ENCODE results near the gene ANKRD60.

DNA sequence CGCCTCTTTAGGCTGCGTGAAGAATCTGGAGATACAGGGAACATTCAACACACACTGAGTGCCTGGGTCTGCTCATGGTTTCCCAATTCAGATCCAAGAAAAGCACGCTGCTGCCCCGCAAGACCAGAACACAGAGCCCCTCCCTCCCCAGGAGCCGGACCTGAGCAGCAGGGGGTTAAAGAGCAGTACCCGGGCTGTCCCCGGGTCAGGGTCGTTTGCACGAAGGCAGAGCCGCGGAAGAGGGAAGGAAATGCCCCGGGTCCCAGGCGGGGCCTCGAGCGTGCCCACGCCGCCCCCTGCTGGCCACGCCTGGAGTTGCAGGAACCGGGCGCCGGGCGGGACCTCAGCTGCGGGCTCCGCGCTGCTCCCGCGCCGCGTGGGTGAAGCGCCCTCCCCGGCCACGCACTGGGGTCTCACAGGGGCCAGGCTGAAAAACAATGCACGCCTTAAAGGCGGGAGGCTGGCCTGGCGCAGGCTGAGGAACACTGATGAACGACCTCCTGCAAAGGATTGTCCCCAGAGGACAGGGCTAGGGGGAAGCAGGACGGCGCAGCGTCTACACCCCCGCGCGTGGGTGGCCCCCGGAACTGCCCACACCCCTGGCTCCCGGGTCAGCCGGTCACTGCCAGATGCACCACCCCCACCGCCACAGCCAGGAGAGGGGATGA lies 48.9 kb downstream of the ANKRD60 start:
- TF ChIP-seq, protein P1, sequence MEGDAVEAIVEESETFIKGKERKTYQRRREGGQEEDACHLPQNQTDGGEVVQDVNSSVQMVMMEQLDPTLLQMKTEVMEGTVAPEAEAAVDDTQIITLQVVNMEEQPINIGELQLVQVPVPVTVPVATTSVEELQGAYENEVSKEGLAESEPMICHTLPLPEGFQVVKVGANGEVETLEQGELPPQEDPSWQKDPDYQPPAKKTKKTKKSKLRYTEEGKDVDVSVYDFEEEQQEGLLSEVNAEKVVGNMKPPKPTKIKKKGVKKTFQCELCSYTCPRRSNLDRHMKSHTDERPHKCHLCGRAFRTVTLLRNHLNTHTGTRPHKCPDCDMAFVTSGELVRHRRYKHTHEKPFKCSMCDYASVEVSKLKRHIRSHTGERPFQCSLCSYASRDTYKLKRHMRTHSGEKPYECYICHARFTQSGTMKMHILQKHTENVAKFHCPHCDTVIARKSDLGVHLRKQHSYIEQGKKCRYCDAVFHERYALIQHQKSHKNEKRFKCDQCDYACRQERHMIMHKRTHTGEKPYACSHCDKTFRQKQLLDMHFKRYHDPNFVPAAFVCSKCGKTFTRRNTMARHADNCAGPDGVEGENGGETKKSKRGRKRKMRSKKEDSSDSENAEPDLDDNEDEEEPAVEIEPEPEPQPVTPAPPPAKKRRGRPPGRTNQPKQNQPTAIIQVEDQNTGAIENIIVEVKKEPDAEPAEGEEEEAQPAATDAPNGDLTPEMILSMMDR (conservative IDR thresholded peaks at IDR 0.05): peak; percentile 99
- no peak for TF ChIP-seq ZFX (IDR thresholded peaks at IDR 0.05)

All from C4-2B (cell line).